ENCODE data around the gene TESK1. TPM values are rescaled to one million over a fixed set of nuclear protein-coding genes. Genes with fewer than 3 reads are reported as not detected.
"Not testable (repeated sequence)": the region's sequence is repeated elsewhere in the genome, so short reads cannot be mapped to it uniquely, and the experiment has no call there.

TESK1 gene
- total RNA-seq, 1 experiment from 2014 or later = 25.5 TPM

- H3K27me3 ChIP-seq (ENCODE audit: insufficient read depth, low read depth) = no peaks in the 10 kb centered on the region
- no peaks in the 10 kb centered on the region for H4K20me1 ChIP-seq (ENCODE audit: insufficient read depth)
- H3K79me2 ChIP-seq (ENCODE audit: low read depth) = no peaks in the 10 kb centered on the region
- BruUV-seq (replicated peaks) = no TSS peak
- intact Hi-C loops (cut with micrococcal nuclease; ENCODE audit: unreplicated experiment) = no loop called here
- ChIA-PET CTCF (no interaction called here), POLR2A (ENCODE audit: unreplicated experiment) (no interaction called here)
- no peak overlapping the region for H3K4me2 ChIP-seq
- DNase-seq = no peak
- TF ChIP-seq EZH2 (IDR thresholded peaks at IDR 0.05; ENCODE audit: low read depth) = no peak
- TF ChIP-seq, protein P1, sequence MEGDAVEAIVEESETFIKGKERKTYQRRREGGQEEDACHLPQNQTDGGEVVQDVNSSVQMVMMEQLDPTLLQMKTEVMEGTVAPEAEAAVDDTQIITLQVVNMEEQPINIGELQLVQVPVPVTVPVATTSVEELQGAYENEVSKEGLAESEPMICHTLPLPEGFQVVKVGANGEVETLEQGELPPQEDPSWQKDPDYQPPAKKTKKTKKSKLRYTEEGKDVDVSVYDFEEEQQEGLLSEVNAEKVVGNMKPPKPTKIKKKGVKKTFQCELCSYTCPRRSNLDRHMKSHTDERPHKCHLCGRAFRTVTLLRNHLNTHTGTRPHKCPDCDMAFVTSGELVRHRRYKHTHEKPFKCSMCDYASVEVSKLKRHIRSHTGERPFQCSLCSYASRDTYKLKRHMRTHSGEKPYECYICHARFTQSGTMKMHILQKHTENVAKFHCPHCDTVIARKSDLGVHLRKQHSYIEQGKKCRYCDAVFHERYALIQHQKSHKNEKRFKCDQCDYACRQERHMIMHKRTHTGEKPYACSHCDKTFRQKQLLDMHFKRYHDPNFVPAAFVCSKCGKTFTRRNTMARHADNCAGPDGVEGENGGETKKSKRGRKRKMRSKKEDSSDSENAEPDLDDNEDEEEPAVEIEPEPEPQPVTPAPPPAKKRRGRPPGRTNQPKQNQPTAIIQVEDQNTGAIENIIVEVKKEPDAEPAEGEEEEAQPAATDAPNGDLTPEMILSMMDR (conservative IDR thresholded peaks at IDR 0.05) = no peak
- H3K27ac ChIP-seq = no peak overlapping the region
- no peaks in the 10 kb centered on the region for H3K36me3 ChIP-seq (ENCODE audit: low read depth)
- no peaks in the 10 kb centered on the region for H3F3A ChIP-seq (ENCODE audit: insufficient read depth, low read depth)
- no peaks in the 10 kb centered on the region for H3K9me2 ChIP-seq (ENCODE audit: insufficient read depth)
- no peaks in the 10 kb centered on the region for H3K4me1 ChIP-seq (replicated peaks; ENCODE audit: insufficient read depth)
- no peak overlapping the region for H2AFZ ChIP-seq
- no peak overlapping the region for H3K4me3 ChIP-seq
- no peaks in the 10 kb centered on the region; the same call in 1 of the 2 replicates for H3K9me3 ChIP-seq (ENCODE audit: insufficient read depth, low read depth)
These were observed 25.9 kb upstream of the TESK1 start for GRCh38 chr9:35579130-35579529.

- H3K9me3 ChIP-seq (ENCODE audit: insufficient read depth, low read depth); H3K36me3 ChIP-seq (ENCODE audit: low read depth); H2AFZ ChIP-seq; H3K27ac ChIP-seq; H4K20me1 ChIP-seq (ENCODE audit: insufficient read depth); H3K79me2 ChIP-seq (ENCODE audit: low read depth); BruUV-seq (replicated peaks); H3K4me1 ChIP-seq (replicated peaks; ENCODE audit: insufficient read depth); H3K9me2 ChIP-seq (ENCODE audit: insufficient read depth); DNase-seq; POLR2A ChIA-PET (ENCODE audit: unreplicated experiment); H3K27me3 ChIP-seq (ENCODE audit: insufficient read depth, low read depth); H3F3A ChIP-seq (ENCODE audit: insufficient read depth, low read depth); H3K4me2 ChIP-seq; H3K4me3 ChIP-seq; intact Hi-C loops (cut with micrococcal nuclease; ENCODE audit: unreplicated experiment); CTCF ChIA-PET: not testable (repeated sequence)
These were observed 25.3 kb upstream of the TESK1 start for GRCh38 chr9:35579659-35580227.

- H3F3A ChIP-seq (ENCODE audit: insufficient read depth, low read depth); CTCF ChIA-PET; H3K9me3 ChIP-seq (ENCODE audit: insufficient read depth, low read depth); POLR2A ChIA-PET (ENCODE audit: unreplicated experiment); H3K4me2 ChIP-seq; H3K36me3 ChIP-seq (ENCODE audit: low read depth); intact Hi-C loops (cut with micrococcal nuclease; ENCODE audit: unreplicated experiment); H3K27me3 ChIP-seq (ENCODE audit: insufficient read depth, low read depth); H4K20me1 ChIP-seq (ENCODE audit: insufficient read depth); H2AFZ ChIP-seq; DNase-seq; BruUV-seq (replicated peaks); H3K4me1 ChIP-seq (replicated peaks; ENCODE audit: insufficient read depth); H3K4me3 ChIP-seq; H3K9me2 ChIP-seq (ENCODE audit: insufficient read depth); H3K79me2 ChIP-seq (ENCODE audit: low read depth); H3K27ac ChIP-seq: not testable (repeated sequence)
These were observed 21.5 kb upstream of the TESK1 start for GRCh38 chr9:35583521-35583920.

DNA sequence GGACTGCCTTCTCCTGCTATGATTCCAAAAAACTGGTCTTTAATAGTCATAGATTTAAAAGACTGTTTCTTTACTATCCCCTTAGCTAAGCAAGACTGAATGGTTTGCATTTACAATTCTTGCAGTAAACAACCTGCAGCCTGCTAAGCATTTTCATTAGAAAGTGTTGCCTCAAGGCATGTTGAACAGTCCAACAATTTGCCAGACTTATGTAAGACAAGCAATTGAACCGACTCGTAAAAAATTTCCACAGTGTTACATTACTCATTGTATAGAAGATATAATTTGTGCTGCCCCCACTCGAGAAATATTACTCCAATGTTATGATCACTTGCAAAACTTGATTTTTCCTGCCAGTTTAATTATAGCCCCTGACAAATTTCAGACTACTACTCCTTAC lies 20.4 kb upstream of the TESK1 start:
- H3K4me3 ChIP-seq; H4K20me1 ChIP-seq (ENCODE audit: insufficient read depth); H3F3A ChIP-seq (ENCODE audit: insufficient read depth, low read depth); H2AFZ ChIP-seq; H3K79me2 ChIP-seq (ENCODE audit: low read depth); H3K4me2 ChIP-seq; H3K27me3 ChIP-seq (ENCODE audit: insufficient read depth, low read depth); H3K36me3 ChIP-seq (ENCODE audit: low read depth); H3K9me2 ChIP-seq (ENCODE audit: insufficient read depth); DNase-seq; BruUV-seq (replicated peaks); H3K9me3 ChIP-seq (ENCODE audit: insufficient read depth, low read depth); CTCF ChIA-PET; H3K4me1 ChIP-seq (replicated peaks; ENCODE audit: insufficient read depth); intact Hi-C loops (cut with micrococcal nuclease; ENCODE audit: unreplicated experiment); H3K27ac ChIP-seq: not testable (repeated sequence)
- POLR2A ChIA-PET (ENCODE audit: unreplicated experiment) = interaction anchor here (0.7 kb wide), 1 partner anchor 562 kb away, joined by 3 read pairs; no protein-coding TSS in a partner anchor

DNA sequence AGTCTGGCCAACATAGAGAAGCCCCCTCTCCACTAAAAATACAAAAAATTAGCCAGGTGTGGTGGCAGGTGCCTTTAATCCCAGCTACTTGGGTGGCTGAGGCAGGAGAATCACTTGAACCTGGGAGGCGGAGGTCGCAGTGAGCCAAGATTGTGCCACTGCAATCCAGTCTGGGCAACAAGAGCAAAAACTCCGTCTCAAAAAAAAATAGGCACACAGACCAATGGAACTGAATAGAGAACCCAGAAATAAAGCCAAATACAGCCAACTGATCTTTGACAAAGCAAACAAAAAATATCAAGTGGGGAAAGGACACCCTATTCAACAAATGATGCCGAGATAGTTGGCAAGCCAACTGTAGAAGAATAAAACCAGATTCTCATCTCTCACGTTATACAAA lies 16.6 kb upstream of the TESK1 start:
- H3K79me2 ChIP-seq (ENCODE audit: low read depth); H3K4me1 ChIP-seq (replicated peaks; ENCODE audit: insufficient read depth); CTCF ChIA-PET; POLR2A ChIA-PET (ENCODE audit: unreplicated experiment); intact Hi-C loops (cut with micrococcal nuclease; ENCODE audit: unreplicated experiment); H2AFZ ChIP-seq; DNase-seq; H3F3A ChIP-seq (ENCODE audit: insufficient read depth, low read depth); H3K4me2 ChIP-seq; H3K9me2 ChIP-seq (ENCODE audit: insufficient read depth); BruUV-seq (replicated peaks); H3K27ac ChIP-seq; H4K20me1 ChIP-seq (ENCODE audit: insufficient read depth); H3K27me3 ChIP-seq (ENCODE audit: insufficient read depth, low read depth); H3K4me3 ChIP-seq; H3K36me3 ChIP-seq (ENCODE audit: low read depth); H3K9me3 ChIP-seq (ENCODE audit: insufficient read depth, low read depth): not testable (repeated sequence)

Data from PC-9 (cell line).